ENCODE data around the gene RARB.

RARB gene

GRCh38 chr3:25449857-25450256 lies 21.8 kb downstream of the RARB start:
- ChIA-PET CTCF (interaction anchor here (0.8 kb wide), 1 partner anchor 19 kb away, joined by 3 read pairs; no protein-coding TSS in a partner anchor), POLR2A (no interaction called here)
- no peak for DNase-seq (ENCODE audit: extremely low spot score)
- no peak for TF ChIP-seq CTCF (IDR thresholded peaks at IDR 0.05; ENCODE audit: control extremely low read depth, extremely low read depth, low read depth, missing control alignments)

- no peak for TF ChIP-seq CTCF (IDR thresholded peaks at IDR 0.05; ENCODE audit: control extremely low read depth, extremely low read depth, low read depth, missing control alignments)
- ChIA-PET POLR2A (no interaction called here), CTCF (no interaction called here)
- DNase-seq (ENCODE audit: extremely low spot score), result no peak
Observed at GRCh38 chr3:25452192-25452591, 24.1 kb downstream of the RARB start.

GRCh38 chr3:25452740-25453139 lies 24.7 kb downstream of the RARB start:
- CTCF ChIA-PET, result no interaction called here
- POLR2A ChIA-PET, result no interaction called here

DNA sequence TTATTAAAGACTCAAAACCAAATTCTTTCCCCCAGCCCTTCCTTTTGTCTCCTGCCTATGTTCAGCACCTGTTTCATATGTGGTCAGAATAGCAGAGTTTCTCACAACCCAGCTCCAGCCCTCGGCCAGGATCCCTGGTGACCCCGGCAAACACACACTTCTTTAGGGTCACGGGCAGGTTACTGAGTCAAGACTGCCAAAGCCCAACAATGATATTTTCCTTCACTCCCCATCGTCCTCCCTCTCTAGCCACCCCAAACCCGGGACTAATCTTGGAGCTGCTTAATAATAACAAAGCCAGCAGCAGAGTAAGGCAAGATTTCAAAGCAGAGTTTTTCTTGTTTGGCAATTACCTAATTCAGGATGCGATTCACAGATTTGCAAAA lies 25.5 kb downstream of the RARB start:
- POLR2A ChIA-PET, result no interaction called here
- DNase-seq (ENCODE audit: extremely low spot score), result no peak
- CTCF ChIA-PET, result no interaction called here
- no peak for TF ChIP-seq CTCF (IDR thresholded peaks at IDR 0.05; ENCODE audit: control extremely low read depth, extremely low read depth, low read depth, missing control alignments)

More at GRCh38 chr3:25452740-25453139, 24.7 kb downstream of the RARB start:
- no peak for DNase-seq (ENCODE audit: extremely low spot score)
- TF ChIP-seq CTCF (IDR thresholded peaks at IDR 0.05; ENCODE audit: control extremely low read depth, extremely low read depth, low read depth, missing control alignments), result no peak

- CTCF ChIA-PET, result interaction anchor here (1.1 to 1.6 kb wide), 4 partner anchors 11 to 19 kb away, joined by 3 to 9 read pairs (median 4); no protein-coding TSS in a partner anchor
- POLR2A ChIA-PET, result no interaction called here
- no peak for DNase-seq (ENCODE audit: extremely low spot score)
- TF ChIP-seq CTCF (IDR thresholded peaks at IDR 0.05; ENCODE audit: control extremely low read depth, extremely low read depth, low read depth, missing control alignments), result no peak
Observed at GRCh38 chr3:25454005-25454927, 26.2 kb downstream of the RARB start.

- CTCF ChIA-PET, result interaction anchor here (1.1 to 1.6 kb wide), 3 partner anchors 13 to 20 kb away, joined by 3 to 9 read pairs (median 5); no protein-coding TSS in a partner anchor
- no peak for DNase-seq (ENCODE audit: extremely low spot score)
- no peak for TF ChIP-seq CTCF (IDR thresholded peaks at IDR 0.05; ENCODE audit: control extremely low read depth, extremely low read depth, low read depth, missing control alignments)
- POLR2A ChIA-PET, result no interaction called here
Observed at GRCh38 chr3:25455441-25456132, 27.5 kb downstream of the RARB start.

Measured in GM10248 (cell line).